ENCODE measurements around the gene ELP5. TPM values are rescaled to one million over a fixed set of nuclear protein-coding genes. Genes with fewer than 3 reads are reported as not detected.

The ELP5 gene
- total and polyA plus RNA-seq, 10 of the 15 experiments (the other 5 are each of a cell fraction or from before 2014, with no cell fraction given): 41.1 to 109 (median 77.5) TPM

DNA sequence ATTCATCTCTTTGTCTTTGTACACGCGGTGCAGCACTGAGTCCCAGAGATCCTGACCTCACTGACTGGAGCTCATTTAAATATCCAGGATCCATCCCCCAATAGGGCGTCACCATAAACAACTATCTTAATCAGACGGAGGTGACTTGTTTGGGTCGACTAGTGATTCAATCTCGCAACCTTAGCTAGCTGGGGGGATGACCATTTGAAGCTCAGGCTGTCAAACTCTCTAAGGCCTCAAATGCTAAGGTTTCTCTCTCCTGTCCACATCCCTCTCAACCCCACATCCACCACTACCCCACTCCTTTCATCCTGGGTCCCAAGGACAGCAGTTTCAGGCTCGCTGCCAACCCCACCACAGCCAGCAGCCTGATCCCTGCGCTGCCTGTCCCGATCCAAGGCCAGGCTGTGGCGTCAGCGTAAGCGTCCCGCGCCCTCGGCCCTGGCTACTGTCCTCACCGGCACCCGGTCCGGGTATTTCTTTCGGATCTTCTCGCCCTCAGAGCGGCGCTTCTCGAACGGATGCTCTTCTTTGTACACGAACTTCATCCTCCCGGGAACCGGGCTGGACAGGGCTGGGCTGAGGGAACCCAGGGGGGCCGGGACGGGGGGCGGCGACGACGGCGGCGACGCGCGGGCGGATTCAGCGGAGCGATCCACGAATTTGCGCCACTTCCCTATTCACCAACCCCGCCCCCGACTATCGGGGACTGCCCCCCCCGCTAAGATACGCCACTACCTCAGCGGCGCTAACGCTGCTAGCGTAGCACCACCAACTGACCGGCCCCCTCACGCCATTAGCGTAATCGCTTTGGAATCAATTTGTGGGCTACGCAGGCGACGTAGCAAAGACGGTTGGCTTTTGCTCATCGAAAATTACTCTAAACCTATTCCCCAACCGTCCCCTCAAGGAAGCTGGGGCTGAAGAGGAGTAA lies 10.0 kb upstream of the ELP5 start, which contains the start of gene GABARAP (continued):
- TF ChIP-seq, protein P1, sequence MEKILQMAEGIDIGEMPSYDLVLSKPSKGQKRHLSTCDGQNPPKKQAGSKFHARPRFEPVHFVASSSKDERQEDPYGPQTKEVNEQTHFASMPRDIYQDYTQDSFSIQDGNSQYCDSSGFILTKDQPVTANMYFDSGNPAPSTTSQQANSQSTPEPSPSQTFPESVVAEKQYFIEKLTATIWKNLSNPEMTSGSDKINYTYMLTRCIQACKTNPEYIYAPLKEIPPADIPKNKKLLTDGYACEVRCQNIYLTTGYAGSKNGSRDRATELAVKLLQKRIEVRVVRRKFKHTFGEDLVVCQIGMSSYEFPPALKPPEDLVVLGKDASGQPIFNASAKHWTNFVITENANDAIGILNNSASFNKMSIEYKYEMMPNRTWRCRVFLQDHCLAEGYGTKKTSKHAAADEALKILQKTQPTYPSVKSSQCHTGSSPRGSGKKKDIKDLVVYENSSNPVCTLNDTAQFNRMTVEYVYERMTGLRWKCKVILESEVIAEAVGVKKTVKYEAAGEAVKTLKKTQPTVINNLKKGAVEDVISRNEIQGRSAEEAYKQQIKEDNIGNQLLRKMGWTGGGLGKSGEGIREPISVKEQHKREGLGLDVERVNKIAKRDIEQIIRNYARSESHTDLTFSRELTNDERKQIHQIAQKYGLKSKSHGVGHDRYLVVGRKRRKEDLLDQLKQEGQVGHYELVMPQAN (conservative IDR thresholded peaks at IDR 0.05): peak; percentile 90
- TF ChIP-seq, protein P2, sequence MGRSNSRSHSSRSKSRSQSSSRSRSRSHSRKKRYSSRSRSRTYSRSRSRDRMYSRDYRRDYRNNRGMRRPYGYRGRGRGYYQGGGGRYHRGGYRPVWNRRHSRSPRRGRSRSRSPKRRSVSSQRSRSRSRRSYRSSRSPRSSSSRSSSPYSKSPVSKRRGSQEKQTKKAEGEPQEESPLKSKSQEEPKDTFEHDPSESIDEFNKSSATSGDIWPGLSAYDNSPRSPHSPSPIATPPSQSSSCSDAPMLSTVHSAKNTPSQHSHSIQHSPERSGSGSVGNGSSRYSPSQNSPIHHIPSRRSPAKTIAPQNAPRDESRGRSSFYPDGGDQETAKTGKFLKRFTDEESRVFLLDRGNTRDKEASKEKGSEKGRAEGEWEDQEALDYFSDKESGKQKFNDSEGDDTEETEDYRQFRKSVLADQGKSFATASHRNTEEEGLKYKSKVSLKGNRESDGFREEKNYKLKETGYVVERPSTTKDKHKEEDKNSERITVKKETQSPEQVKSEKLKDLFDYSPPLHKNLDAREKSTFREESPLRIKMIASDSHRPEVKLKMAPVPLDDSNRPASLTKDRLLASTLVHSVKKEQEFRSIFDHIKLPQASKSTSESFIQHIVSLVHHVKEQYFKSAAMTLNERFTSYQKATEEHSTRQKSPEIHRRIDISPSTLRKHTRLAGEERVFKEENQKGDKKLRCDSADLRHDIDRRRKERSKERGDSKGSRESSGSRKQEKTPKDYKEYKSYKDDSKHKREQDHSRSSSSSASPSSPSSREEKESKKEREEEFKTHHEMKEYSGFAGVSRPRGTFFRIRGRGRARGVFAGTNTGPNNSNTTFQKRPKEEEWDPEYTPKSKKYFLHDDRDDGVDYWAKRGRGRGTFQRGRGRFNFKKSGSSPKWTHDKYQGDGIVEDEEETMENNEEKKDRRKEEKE (IDR thresholded peaks at IDR 0.05): no peak
- TF ChIP-seq, protein P3, sequence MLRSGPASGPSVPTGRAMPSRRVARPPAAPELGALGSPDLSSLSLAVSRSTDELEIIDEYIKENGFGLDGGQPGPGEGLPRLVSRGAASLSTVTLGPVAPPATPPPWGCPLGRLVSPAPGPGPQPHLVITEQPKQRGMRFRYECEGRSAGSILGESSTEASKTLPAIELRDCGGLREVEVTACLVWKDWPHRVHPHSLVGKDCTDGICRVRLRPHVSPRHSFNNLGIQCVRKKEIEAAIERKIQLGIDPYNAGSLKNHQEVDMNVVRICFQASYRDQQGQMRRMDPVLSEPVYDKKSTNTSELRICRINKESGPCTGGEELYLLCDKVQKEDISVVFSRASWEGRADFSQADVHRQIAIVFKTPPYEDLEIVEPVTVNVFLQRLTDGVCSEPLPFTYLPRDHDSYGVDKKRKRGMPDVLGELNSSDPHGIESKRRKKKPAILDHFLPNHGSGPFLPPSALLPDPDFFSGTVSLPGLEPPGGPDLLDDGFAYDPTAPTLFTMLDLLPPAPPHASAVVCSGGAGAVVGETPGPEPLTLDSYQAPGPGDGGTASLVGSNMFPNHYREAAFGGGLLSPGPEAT (IDR thresholded peaks at IDR 0.05; ENCODE audit: low read depth): no peak
- TF ChIP-seq PML (IDR thresholded peaks at IDR 0.05; ENCODE audit: low read length) (no peak), ETV6 (conservative IDR thresholded peaks at IDR 0.05 in 1 of 2, IDR thresholded peaks at IDR 0.05 in 1 of 2; ENCODE audit: borderline replicate concordance in 1 of 2, low read depth in 1 of 2) (no peak), CHD2 (IDR thresholded peaks at IDR 0.05; ENCODE audit: borderline replicate concordance, low read depth, low read length) (peak; percentile 85), HDAC6 (IDR thresholded peaks at IDR 0.05; ENCODE audit: unreplicated experiment) (no peak), SIN3A (IDR thresholded peaks at IDR 0.05; ENCODE audit: low read depth, low read length) (no peak), CHD4 (IDR thresholded peaks at IDR 0.05) (no peak)
- TF ChIP-seq, protein P4, sequence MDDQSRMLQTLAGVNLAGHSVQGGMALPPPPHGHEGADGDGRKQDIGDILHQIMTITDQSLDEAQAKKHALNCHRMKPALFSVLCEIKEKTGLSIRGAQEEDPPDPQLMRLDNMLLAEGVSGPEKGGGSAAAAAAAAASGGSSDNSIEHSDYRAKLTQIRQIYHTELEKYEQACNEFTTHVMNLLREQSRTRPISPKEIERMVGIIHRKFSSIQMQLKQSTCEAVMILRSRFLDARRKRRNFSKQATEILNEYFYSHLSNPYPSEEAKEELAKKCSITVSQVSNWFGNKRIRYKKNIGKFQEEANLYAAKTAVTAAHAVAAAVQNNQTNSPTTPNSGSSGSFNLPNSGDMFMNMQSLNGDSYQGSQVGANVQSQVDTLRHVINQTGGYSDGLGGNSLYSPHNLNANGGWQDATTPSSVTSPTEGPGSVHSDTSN (IDR thresholded peaks at IDR 0.05; ENCODE audit: insufficient replicate concordance, low read depth, low read length): peak; percentile 7
- TF ChIP-seq, protein P5, sequence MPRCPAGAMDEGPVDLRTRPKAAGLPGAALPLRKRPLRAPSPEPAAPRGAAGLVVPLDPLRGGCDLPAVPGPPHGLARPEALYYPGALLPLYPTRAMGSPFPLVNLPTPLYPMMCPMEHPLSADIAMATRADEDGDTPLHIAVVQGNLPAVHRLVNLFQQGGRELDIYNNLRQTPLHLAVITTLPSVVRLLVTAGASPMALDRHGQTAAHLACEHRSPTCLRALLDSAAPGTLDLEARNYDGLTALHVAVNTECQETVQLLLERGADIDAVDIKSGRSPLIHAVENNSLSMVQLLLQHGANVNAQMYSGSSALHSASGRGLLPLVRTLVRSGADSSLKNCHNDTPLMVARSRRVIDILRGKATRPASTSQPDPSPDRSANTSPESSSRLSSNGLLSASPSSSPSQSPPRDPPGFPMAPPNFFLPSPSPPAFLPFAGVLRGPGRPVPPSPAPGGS (IDR thresholded peaks at IDR 0.05; ENCODE audit: borderline replicate concordance, insufficient read depth, low read depth, low read length, poor library complexity, severe bottlenecking): peak; percentile 63
- TF ChIP-seq, protein P6, sequence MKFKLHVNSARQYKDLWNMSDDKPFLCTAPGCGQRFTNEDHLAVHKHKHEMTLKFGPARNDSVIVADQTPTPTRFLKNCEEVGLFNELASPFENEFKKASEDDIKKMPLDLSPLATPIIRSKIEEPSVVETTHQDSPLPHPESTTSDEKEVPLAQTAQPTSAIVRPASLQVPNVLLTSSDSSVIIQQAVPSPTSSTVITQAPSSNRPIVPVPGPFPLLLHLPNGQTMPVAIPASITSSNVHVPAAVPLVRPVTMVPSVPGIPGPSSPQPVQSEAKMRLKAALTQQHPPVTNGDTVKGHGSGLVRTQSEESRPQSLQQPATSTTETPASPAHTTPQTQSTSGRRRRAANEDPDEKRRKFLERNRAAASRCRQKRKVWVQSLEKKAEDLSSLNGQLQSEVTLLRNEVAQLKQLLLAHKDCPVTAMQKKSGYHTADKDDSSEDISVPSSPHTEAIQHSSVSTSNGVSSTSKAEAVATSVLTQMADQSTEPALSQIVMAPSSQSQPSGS (IDR thresholded peaks at IDR 0.05; ENCODE audit: low read length): no peak
- TF ChIP-seq, protein P7, sequence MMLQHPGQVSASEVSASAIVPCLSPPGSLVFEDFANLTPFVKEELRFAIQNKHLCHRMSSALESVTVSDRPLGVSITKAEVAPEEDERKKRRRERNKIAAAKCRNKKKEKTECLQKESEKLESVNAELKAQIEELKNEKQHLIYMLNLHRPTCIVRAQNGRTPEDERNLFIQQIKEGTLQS (IDR thresholded peaks at IDR 0.05; ENCODE audit: borderline replicate concordance, extremely low read depth, low read depth, low read length): 0 out of 2 replicates have a peak, but pooled peaks have one; percentile 22
